ENCODE results near the gene LAMA2.

GRCh38 chr6:128997880-128998279 lies 114.9 kb downstream of the LAMA2 start:
- TF ChIP-seq CTCF (conservative IDR thresholded peaks at IDR 0.05; ENCODE audit: low read depth in 2 of 2) (no peak), CREB1 (CRISPR knock-in tag; IDR thresholded peaks at IDR 0.05; ENCODE audit: low read depth) (no peak), POLR2AphosphoS5 (IDR thresholded peaks at IDR 0.05; ENCODE audit: low read depth) (no peak), EZH2 (IDR thresholded peaks at IDR 0.05; ENCODE audit: low read depth, unreplicated experiment) (no peak)
